GM21528 (cell line): ENCODE data around the gene DAND5.
"Not testable (repeated sequence)": the region's sequence is repeated elsewhere in the genome, so short reads cannot be mapped to it uniquely, and the experiment has no call there.

Experiments
- ATAC-seq: cut with Tn5 transposase; IDR thresholded peaks from one replicate; pipeline ENCODE4 v1.9.1; 2021; ENCODE audit warnings: mild to moderate bottlenecking, moderate library complexity; ENCODE audit not compliant: unreplicated experiment, low FRiP score

Gene DAND5

DNA sequence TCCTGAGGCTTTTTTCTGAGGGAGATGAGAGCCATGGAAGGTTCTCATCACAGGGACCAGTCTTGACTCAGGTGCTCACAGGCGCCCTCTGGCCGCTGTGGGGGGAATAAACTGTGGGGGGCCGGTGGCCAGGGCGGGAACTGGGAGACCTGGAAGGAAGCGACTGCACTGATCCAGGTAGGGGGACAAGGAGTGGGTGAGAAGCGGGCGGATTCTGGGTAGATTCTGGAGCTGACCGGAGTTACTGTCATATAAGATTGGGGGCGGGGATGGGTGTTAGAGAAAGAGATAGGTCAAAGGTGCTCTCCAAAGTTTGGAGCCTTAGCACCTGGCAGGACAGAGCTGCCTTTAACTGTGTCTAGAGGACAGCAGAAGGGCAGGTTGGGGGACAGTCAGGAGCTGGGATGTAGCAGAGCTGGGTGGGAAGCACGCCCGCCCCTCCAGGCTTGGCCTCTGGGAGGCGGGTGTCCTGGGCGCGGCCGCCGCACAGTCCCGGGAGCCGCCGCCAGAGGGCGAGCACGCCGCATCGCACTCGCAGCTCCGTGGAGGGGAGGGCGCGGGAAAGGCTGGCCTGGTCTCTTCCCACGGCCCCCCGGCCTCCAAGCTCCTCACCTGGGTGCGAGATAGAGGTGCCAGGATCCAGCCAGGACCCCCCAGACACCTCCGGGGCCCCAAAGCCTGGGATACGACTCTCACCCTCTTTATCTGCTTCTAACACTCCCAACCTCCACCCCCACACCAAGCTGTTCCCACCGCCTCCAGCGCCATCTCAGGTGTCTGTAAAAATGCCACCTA, 4.2 kb upstream of the DAND5 start:
- peak; percentile 78 for ATAC-seq

DNA sequence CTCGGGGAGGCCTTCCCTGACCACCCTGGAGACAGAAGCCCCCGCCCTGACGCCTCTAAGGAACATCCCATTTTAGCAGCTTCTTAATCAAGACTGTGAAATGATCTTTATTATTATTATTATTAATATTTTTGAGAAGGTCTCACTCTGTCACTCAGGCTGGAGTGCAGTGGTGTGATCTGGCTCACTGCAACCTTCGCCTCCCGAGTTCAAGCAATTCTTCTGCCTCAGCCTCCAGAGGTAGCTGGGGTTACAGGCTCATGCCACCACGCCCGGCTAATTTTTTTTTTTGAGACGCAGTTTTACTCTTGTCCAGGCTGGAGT, 3.6 kb upstream of the DAND5 start:
- ATAC-seq = no peak

DNA sequence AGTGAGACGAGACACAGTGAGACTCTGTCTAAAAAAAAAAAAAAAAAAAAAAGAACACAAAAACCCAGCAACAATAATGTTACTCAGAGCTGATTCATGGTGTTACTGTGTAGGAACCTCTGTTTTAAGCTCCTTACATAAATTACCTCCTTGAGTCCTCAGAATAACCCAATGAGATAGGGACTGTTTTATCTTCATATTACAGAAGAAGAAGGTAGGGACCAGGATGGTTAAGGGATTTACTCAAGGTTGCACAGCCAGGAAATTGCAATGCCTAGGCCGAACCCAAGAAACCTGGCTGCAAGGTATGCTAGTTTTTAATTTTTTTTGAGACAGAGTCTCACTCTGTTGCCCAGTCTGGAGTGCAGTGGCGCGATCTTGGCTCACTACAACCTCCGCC, 1.5 kb upstream of the DAND5 start:
- no peak for ATAC-seq

DNA sequence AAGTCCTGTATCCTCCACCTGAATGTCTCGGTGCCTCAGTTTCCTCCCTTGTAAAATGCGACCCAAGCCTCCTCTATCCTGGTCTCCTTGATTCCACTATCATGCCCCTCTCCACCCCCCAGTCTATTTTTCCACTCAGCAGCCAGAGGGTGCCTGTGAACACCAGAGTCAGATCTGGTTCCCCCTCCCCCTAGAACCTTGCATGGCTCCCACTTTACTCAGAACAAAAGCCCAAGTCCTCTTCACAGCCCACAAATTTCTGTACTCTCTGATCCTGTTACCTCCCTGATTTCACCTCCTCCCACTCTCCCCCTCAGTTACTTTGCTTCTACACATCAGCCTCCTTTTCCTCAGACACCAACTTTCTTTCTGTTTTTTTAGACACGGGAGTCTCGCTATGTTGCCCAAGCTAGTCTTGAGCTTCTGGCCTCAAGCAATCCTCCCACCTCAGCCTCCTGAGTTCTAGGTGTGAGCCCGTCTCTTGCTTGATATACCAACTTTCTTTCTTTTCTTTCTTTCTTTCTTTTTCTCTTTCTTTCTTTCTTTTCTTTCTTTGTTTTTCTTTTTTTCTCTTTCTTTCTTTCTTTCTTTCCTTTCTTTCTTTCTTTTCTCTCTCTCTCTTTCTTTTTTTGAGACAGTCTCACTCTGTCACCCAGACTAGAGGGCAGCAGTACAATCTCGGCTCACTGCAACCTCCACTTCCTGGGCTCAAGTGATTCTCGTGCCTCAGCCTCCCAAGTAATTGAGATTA, 869 bp downstream of the DAND5 start:
- no peak for ATAC-seq

DNA sequence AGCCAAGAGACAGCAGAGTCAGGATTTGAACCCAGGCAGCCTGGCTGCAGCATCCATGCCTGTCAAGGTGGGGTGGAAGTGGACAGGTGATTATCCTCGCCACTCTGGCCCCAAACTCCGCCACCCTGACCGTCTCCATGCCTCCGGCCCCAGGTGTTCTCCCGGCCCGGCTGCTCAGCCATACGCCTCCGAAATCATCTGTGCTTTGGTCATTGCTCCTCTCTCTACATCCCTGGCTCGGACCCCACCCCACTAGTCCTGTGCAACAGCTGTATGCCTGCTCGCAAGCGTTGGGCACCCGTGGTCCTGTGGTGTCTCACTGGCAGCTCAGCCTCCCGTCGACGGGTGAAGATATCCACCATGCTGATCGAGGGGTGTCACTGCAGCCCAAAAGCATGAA, 3.9 kb downstream of the DAND5 start:
- no peak for ATAC-seq

DNA sequence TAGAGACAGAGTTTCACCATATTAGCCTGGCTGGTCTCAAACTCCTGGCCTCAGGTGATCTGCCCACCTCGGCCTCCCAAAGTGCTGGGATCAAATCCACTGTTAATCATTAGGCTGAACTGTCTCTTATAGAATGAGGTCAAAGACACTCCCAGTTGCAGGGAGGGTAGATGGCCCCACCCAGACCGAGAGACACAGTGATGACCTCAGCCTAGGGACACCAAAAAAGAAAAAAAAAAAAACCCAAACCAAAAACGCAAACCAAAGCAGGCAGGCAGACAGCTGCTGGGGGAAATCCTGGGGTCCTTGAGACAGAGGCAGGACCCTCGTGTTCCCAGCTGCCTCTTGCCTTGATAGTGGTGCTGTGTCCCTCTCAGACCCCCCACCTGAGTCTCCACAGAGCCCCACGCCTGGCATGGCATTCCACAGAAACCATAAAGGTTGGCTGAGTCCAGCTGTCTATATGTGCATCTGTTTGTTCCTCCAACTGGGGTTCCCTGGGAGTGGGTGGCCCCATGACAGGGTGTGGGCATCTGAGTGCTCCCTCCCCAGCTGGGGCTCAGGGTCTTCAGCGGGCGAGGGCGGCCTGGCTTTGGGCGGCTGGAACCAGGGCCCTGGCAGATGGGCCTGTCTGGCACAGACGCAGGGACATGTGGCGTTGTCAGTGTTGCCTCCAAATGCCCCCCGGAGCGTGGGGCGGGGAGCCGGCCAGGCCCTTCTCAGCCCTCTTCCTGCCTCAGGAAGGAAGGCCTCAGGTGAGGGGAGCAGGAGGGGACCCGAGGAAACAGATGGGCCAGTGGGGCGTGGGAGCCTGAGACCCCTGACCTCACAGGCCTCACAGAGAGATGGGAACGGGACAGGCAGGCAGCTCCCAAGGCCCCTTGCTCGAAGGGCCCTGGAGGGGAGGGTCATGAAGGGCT, 5.2 kb downstream of the DAND5 start:
- no peak for ATAC-seq

DNA sequence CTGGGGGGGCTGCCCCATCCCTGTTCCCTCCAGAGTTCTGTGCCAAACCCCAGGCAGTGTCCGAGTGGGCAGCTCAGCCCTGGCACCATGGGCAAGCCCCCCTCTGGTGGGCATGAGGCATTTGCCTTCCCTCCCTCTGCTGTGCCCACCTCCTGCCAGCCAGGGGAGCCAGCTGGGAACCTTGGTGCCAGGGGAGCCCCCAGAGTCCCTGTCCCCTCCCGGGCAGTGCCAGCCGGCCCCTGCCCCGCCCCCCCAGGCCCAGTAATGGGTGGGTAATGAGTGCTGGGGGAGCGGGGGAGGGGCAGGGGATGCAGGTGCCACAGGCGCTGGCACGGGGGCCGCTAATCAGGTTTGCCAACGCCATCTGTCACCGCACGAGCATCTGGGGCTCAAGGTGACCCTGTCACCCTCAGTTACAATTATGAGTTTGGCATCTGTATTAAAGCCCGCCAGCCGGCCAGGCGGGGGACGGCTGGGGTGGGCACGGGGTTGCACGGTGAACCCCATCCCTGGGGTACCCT, 5.9 kb downstream of the DAND5 start:
- ATAC-seq = no peak

DNA sequence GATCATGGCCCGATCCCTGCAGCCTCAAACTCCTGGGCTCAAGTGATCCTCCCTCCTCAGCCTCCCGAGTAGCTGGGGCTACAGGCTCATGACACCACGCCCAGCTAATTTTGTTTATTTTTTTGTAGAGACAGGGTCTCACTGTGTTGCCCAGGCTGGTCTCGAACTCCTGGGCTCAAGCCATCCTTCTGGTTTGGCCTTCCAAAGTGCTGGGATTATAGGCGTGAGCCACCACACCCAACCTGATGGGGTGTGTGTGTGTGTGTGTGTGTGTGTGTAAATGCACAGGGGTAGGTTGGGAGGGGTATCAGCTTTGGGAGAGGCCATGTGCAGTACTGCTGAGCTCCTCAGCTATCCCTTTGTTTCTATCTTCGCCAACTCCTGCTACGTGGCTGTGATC, 6.7 kb downstream of the DAND5 start:
- not testable (repeated sequence) for ATAC-seq

DNA sequence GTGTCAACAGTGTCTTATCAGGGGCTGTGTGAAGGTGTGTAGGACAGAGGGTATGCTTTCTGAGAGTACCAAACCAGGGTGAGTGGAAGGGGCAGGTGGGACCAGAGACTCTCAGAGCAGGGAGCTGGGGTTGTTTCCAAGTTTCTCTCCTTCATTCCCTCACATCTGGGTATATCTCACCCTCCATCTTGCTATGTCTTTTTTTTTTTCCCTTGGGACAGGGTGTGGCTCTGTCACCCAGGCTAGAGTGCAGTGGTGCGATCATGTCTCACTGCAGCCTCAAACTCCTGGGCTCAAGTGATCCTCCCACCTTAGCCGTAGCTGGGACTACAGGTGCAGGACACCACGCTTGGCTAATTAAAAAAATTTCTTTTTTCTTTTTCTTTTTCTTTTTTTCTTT, 10.6 kb downstream of the DAND5 start:
- no peak for ATAC-seq

DNA sequence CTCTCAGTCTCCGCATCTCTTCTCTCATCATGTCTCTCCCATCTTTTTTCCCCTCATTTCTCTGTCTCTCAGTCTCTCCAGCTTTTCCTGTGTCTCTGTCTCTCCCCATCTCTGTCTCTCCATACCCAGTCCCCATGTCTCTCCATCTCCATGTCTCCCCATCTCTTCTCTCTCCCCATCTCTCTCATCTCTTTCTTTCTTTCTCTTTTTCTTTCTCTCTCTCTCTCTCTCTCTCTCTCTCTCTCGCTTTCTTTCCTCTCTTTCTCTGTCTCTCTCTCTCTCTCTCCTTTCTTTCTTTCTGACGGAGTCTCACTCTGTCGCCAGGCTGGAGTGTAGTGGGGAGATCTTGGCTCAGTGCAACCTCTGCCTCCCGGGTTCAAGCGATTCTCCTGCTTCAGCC, 13.3 kb downstream of the DAND5 start:
- no peak for ATAC-seq

DNA sequence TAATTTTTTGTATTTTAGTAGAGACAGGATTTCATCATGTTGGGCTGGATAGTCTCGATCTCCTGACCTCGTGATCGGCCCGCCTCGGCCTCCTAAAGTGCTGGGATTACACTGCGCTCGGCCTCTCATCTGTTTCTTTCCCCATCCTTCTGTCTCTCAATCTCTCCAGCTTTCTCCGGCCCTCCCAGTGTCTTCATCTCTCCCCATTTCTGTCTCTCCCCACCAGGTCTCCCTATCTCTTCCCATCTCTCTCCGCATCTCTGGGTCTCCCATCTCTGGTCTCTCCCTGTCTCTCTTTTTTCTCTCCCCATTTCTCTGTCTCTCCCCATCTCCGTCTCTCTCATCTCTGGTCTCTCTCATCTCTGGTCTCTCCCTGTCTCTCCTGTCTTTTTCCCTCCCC, 13.7 kb downstream of the DAND5 start:
- ATAC-seq = no peak

DNA sequence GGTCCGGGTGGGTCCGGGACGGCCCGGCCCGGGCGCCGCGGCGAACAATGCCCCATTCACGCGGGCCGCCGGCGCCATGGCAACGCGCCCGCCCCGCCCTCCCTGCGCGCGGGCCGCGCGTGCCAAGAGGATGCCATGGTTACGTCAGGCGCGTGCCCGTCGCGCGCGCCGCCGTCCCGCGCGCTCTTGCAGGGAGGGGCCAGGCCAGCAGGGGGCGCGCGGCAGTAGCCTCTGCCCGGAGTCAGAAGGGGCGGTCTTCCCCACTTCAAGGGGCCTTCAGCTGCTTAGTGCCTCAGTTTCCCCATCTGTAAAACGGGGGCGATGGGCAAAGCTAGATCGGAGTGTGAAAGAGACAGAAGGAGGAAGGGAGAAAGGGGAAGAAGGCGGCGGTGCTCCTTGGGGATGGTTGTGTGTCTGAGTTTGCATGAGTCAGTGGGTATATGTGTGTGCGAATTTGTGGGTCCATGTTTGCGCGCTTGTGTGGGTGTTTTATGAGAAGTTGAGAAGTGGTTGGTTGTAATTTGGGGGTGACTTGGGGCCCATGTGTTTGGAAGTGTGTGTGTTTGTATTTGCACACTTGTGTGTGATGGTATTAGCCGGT, 14.3 kb downstream of the DAND5 start:
- ATAC-seq = no peak

DNA sequence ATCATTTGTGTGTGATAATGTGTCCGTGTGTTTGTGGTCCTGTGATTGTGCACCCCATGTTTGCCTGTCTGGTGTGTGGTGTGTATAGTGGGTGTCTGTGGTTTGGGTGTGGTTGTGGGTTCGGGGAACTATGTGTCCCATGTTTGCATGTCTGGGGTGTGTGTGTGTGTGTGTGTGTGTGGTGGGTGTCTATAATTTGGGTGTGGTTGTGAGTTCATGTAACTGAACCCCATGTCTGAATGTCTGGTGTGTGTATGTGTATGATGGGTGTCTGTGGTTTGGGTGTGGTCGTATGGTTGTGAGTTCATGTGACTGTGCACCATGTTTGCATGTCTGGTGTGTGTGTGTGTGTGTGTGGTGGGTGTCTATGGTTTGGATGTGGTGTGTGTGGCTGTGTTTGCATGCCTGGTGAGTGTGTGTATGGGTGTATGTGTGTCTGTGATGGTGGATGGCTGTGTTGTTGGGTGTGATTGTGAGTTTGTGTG, 14.8 kb downstream of the DAND5 start:
- ATAC-seq = no peak

DNA sequence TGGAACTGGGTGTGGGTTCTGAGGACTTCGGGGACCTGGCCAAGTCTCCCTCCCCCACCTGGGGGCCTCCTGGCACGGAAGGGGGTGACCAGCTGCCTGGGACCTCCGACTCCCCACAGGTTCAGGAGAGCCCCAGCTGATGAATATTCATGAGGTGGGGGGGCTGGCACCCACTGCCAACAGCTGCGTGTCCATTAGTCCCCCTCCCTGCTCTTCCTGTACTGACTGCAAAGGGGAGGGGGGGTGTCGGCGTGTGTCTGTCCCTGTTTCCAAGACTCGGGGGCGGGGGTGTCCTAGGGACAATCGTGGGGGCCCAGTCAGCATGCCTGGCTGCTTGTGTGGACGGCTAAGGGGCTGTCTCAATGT, 15.3 kb downstream of the DAND5 start:
- no peak for ATAC-seq

DNA sequence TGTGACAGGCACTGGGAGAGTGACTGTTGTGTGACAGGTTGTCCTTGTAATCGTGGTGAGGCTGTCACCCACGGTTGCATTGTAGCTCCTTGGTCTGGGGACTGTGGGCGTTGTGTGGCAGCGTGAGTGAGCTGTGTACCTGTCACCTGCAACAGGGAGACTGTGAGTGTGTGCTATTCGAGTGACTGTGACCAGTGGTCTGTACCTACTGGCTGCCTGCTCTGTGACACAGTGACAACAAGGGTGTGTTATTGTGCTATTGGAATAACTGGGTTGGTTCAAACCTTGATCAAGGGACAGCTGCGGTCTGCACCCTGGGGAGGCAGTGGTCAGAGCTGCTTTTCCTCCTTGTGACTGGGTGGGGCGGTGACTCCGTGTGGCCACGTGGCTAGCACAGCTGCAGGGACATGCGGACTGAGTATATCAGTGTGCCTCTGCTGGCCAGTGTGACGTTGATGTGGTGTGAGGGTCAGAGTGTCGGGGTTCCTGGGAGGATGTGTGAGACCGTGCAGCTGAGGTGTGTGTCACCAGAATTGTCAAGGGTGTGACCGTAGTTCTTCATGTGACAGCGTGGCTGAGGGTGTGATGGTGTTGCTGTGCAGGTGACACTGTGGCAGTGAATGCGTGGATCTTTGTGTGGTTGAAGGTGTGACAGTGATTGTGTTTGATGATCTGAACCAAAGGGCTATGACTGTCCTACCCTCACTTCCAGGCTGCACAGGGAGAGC, 15.8 kb downstream of the DAND5 start:
- no peak for ATAC-seq

DNA sequence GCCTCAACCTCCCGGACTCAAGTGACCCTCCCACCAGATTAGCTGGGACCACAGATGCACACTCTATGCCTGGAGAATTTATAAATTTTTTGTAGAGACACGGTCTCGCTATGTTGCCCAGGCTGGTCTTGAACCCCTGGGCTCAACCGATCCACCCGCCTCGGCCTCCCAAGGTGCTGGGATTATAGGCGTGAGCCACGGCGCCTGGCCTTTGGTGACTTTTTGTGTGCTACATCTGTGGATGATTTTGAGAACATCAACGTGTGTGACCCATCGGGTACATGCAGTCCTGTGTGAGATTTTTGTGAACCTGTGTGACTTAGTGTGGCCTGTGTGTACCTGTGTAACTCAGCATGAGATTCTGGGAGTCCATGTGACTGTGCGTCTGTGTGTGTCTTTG, 17.4 kb downstream of the DAND5 start:
- ATAC-seq = no peak

DNA sequence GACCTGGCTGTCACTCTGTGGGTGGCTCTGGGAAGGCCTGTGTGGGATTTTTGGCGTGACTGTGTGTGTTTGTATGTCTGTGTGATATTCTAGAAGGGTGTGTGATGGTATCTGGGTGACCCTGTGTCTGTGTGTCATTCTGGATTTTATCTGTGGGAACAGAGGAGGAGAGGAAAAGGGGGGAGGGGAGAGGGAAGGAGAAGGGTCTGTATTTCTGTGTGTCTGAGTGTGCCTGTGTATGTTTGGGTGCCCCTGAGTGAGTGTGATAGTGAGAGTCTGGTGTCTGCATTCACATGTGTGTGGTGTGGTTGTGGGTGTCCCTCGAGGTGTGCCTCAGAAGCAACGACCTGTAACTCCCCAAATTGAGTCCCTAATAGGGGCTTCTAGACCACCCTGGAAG, 17.8 kb downstream of the DAND5 start:
- no peak for ATAC-seq

DNA sequence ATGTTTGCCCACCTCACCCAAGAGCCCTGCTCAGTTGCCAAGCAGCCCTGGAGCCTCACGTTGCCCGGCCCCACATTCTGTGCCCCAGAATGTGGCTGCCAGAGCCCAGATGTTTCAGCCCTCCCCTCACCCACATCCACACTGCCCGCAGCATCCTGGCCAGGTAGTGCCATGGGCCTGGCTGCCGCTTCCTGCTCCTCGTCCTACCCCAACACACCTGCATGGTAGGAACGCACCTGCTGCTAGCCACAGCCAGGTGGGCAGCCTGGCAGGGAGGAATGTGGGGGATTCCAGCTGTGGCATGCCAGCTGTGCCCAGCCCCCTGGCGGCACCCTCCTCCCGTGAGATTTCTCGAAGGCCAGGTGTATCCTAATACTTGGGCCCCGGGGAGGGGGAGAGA, 18.4 kb downstream of the DAND5 start:
- ATAC-seq = no peak

DNA sequence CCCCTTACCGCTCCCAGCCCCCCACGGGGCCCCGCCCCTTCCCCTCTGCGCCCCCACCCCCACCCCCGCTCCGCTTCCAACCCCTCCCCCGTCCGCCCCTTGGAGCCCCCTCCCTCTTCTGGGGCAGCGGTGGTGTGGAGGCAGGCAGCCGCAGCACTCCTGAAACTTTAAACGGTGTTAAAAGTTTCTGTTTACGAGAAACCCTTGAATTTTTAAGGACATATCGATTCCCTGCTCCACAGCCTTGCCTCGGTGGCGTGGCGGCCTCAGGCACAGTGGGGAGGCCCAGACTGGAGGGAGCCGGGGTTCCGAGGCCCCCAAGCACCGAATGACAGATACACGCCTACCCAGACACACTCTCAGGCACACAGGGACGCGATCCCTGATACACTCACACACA, 21.1 kb downstream of the DAND5 start:
- no peak for ATAC-seq

DNA sequence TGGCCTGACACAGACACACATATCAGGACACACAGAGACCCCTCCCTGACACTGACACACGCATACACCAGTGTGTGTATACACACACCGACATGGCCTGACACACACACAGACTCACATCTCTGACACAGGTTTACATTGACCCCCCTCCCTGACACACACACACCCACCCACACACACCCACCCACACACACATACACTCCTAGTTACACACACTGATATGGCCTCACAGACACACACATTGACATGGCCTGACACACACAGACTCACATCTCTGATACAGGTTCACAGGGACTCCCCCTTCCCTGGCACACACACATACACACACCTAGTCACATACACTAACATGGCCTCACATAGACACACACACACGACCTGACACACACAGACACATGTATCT, 21.5 kb downstream of the DAND5 start:
- no peak for ATAC-seq
